Transverse colon (tissue), 4 donors: ENCODE results near the gene MYO16. TPM values are rescaled to one million over a fixed set of nuclear protein-coding genes. Genes with fewer than 3 reads are reported as not detected.

Source experiments
- DNase-seq: peaks from one replicate; pipeline ENCODE4 v3.0.0-alpha.2; 2019
- H3K27ac ChIP-seq, 4 donors: fragments of 200-600 bp; sonication (generic); 2 replicates each; pipeline ENCODE4 v1.5.1; 2016 to 2018; ENCODE audit warnings: inconsistent platforms in 4 of 4
- H3K27me3 ChIP-seq: fragments of 200-600 bp; sonication (generic); 2 replicates; pipeline ENCODE4 v1.5.1; 2017; ENCODE audit warnings: inconsistent platforms
- H3K36me3 ChIP-seq, 4 donors: fragments of 200-600 bp; sonication (generic); 2 replicates each; pipeline ENCODE4 v1.5.1; 2017 to 2019; ENCODE audit warnings: inconsistent platforms in 4 of 4
- H3K4me1 ChIP-seq, 4 donors: fragments of 200-600 bp; sonication (generic); 2 replicates each; pipeline ENCODE4 v1.5.1; 2017 to 2020; ENCODE audit warnings: inconsistent platforms in 4 of 4
- H3K4me3 ChIP-seq, 4 donors: fragments of 200-600 bp; sonication (generic); 1 replicate in 1 of 4; 2 replicates in 3 of 4; pipeline versions ENCODE4 v1.5.1 to v1.6.1; 2017 to 2019; ENCODE audit warnings: inconsistent platforms in 4 of 4
- H3K9me3 ChIP-seq, 2 donors: fragments of 200-600 bp; sonication (generic); 2 replicates each; pipeline ENCODE4 v1.5.1; 2017 to 2019; ENCODE audit warnings: inconsistent platforms in 2 of 2
- CTCF ChIP-seq, 5 experiments: fragments of 200-600 bp in 3 of 5; fragments of 450-650 bp in 2 of 5; sonication (generic) in 3 of 5; IDR thresholded peaks; 1 replicate in 2 of 5; 2 replicates in 3 of 5; pipeline ENCODE4 v1.5.1; 2016 to 2017; ENCODE audit warnings: antibody characterized with exemption in 5 of 5, inconsistent platforms in 3 of 5, mild to moderate bottlenecking in 2 of 5, moderate library complexity in 1 of 5
- EP300 ChIP-seq: sonication (generic); formaldehyde crosslinking; IDR thresholded peaks from one replicate; pipeline ENCODE4 v1.6.1; 2017; ENCODE audit warnings: antibody characterized with exemption, low read depth
- POLR2A ChIP-seq: fragments of 450-650 bp; IDR thresholded peaks from one replicate; pipeline ENCODE4 v1.6.1; 2016; ENCODE audit warnings: antibody characterized with exemption, mild to moderate bottlenecking, moderate library complexity
- POLR2AphosphoS5 ChIP-seq, 3 donors: sonication (generic); formaldehyde crosslinking; IDR thresholded peaks; one replicate each; pipeline ENCODE4 v1.6.1; 2016; ENCODE audit warnings: antibody characterized with exemption in 3 of 3
- WGBS, 2 donors: methylation state at CpG; one replicate each; pipeline ENCODE4 v1.1.5; 2018; ENCODE audit warnings: low coverage in 1 of 2; 5-methylcytosine and 5-hydroxymethylcytosine counted together
- in situ Hi-C, 4 donors: fragments of 200-750 bp; cut with MboI; loops; one replicate each; pipeline versions ENCODE4 v1.15.0 to v1.15.1; 2017; ENCODE audit warnings: low sequenced_read_pairs in 3 of 4, low pct_ligation_motif_present in 1 of 4, low pct_unique_long_range_greater_than_20kb in 1 of 4
- intact Hi-C: fragments of 100-400 bp; cut with DNase I; formaldehyde crosslinking; loops from one replicate; pipeline ENCODE4 v1.15.1; 2023; ENCODE audit warnings: low total_unique reads
- total RNA-seq, 4 donors: library from RNA; depleted of rRNA; stranded (reverse); fragments of >200 nt; gene quantifications; one replicate each; pipeline ENCODE4 v1.1.0, GENCODE V29; 2016

The MYO16 gene
- total RNA-seq, 4 donors from 2014 or later, result under 0.01 to 3.4 TPM; not detected in 2

- in situ Hi-C loops (no loop called here), intact Hi-C loops (no loop called here)
- no peak for TF ChIP-seq CTCF (IDR thresholded peaks at IDR 0.05)
- no peak for TF ChIP-seq POLR2A
- TF ChIP-seq EP300, result no peak
- no peak for TF ChIP-seq POLR2AphosphoS5 (IDR thresholded peaks at IDR 0.05)
- Histone ChIP-seq H3K27ac (no peak overlapping the region), H3K9me3 (no peaks in the 10 kb centered on the region), H3K4me3 (no peak overlapping the region), H3K27me3 (no peaks in the 10 kb centered on the region), H3K36me3 (no peaks in the 10 kb centered on the region), H3K4me1 (peaks cover 3 to 17% (median 6%) of the 10 kb centered on the region in 4 donors)
- 70 to 82% methylated on average over 3 to 4 of the region's 4 CpGs for WGBS, 2 donors
- no peak for DNase-seq
Observed at GRCh38 chr13:108920137-108920536, 290.7 kb downstream of the MYO16 start.

- DNase-seq, result no peak
- TF ChIP-seq EP300, result no peak
- no peak for TF ChIP-seq POLR2AphosphoS5 (IDR thresholded peaks at IDR 0.05)
- no peak for TF ChIP-seq CTCF (IDR thresholded peaks at IDR 0.05)
- TF ChIP-seq POLR2A, result no peak
- Histone ChIP-seq H3K9me3 (no peaks in the 10 kb centered on the region), H3K36me3 (no peaks in the 10 kb centered on the region), H3K27ac (no peak overlapping the region), H3K27me3 (no peaks in the 10 kb centered on the region), H3K4me1 (peaks cover 0 to 6% (median 1%) of the 10 kb centered on the region in 4 donors), H3K4me3 (no peak overlapping the region)
- in situ Hi-C loops (no loop called here), intact Hi-C loops (no loop called here)
- WGBS, 2 donors, result 33 to 38% methylated on average over 1 of the region's 1 CpG
Observed at GRCh38 chr13:108921238-108921637, 291.8 kb downstream of the MYO16 start.

- 73 to 82% methylated on average over 3 to 5 of the region's 5 CpGs for WGBS, 2 donors
- TF ChIP-seq CTCF (IDR thresholded peaks at IDR 0.05) (no peak), EP300 (no peak), POLR2A (no peak), POLR2AphosphoS5 (IDR thresholded peaks at IDR 0.05) (no peak)
- Histone ChIP-seq H3K9me3 (no peaks in the 10 kb centered on the region), H3K36me3 (no peaks in the 10 kb centered on the region), H3K27ac (no peak overlapping the region), H3K4me3 (no peak overlapping the region), H3K4me1 (peaks cover 0 to 3% (median 0%) of the 10 kb centered on the region in 4 donors), H3K27me3 (no peaks in the 10 kb centered on the region)
- in situ Hi-C loops (no loop called here), intact Hi-C loops (no loop called here)
- no peak for DNase-seq
Observed at GRCh38 chr13:108922108-108922507, 292.7 kb downstream of the MYO16 start.

GRCh38 chr13:108923386-108924047 is 294.1 kb downstream of the MYO16 start:
- no peak for DNase-seq
- in situ Hi-C loops, result no loop called here
- H3K4me3 ChIP-seq, result no peak overlapping the region
- TF ChIP-seq EP300 (no peak), POLR2A (no peak), POLR2AphosphoS5 (IDR thresholded peaks at IDR 0.05) (no peak), CTCF (IDR thresholded peaks at IDR 0.05) (no peak)
- WGBS, 2 donors, result 81 to 90% methylated on average over 4 to 14 of the region's 15 CpGs
- H3K36me3 ChIP-seq, result no peaks in the 10 kb centered on the region
- no peak overlapping the region for H3K27ac ChIP-seq
- peaks cover 0 to 3% (median 0%) of the 10 kb centered on the region in 4 donors for H3K4me1 ChIP-seq
- intact Hi-C loops, result no loop called here
- no peaks in the 10 kb centered on the region for H3K27me3 ChIP-seq
- no peaks in the 10 kb centered on the region for H3K9me3 ChIP-seq
